ENCODE results near the gene INSR.
"Not testable (repeated sequence)": the region's sequence is repeated elsewhere in the genome, so short reads cannot be mapped to it uniquely, and the experiment has no call there.

The INSR gene

DNA sequence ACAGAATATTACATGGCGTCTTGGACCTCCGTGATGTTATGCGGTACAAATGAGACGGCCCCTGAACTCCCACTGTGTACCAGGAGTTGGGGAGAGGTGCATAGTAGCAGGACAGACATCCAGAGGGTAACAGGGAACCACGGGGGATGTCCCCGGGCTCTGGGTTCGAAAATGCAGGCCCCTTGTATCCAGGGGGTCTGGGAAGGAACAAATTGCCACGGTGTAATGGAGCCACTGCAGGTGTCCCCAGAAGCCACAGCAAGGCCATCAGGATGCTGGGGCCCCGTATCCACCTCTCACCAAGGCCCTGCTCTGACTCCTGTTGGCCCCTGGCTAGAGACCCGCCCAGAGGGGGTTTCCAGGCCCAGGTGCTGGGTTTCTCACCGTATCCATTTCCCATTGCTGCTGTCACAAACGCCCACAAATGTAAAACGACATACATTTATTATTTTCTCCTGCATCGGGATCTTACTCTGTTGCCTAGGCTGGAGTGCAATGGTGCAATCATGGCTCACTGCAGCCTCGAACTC, 77.8 kb downstream of the INSR start:
- DNase-seq = no peak

DNA sequence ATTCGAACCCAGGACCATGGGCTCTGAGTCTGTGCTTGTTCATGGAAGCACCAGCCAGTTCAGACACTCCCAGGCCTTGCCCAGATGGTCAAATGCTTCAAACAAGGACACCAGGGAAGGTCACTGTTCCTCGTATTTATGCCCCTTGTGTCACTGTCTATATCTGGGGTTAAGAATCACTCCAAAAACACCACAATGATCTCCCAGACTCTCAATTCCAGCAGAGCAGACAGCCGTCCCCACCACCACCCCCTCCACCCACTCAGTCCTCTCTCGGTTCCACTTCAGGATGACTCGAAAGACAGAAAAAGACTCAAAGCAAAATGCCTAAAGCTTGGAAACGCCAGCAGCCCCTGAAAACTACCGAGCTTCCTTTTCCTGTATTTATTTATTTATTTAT, 79.0 kb downstream of the INSR start:
- no peak for DNase-seq

- DNase-seq = no peak
Measured at GRCh38 chr19:7214324-7215089, 79.7 kb downstream of the INSR start.

DNA sequence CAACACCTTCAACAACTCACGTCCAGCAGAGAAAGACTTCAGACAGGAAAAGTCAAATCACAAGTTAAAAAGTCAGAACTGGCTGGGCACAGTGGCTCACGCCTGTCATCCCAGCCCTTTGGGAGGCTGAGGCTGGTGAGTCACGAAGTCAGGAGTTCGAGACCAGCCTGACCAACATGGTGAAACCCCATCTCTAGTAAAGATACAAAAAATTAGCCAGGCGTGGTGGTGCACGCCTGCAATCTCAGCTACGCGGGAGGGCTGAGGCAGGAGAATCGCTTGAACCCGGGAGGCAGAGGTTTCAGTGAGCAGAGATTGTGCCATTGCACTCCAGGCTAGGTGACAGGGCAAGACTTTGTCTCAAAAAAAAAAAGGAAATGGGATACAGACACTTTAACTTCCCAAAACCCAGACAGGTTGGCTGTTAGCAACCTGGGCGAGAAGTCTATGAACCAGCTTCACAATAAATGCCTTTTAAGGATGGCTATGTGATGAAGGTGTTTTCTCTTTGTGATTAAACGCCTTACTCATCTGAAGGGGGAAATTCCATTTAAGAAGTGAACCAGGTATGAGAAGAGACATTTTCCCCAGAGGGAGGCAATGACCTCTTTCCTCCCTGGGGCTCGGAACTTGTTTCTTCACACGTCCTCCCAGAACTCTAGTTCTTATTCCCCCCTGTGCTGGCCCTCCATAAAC, 80.4 kb downstream of the INSR start:
- no peak for DNase-seq

DNA sequence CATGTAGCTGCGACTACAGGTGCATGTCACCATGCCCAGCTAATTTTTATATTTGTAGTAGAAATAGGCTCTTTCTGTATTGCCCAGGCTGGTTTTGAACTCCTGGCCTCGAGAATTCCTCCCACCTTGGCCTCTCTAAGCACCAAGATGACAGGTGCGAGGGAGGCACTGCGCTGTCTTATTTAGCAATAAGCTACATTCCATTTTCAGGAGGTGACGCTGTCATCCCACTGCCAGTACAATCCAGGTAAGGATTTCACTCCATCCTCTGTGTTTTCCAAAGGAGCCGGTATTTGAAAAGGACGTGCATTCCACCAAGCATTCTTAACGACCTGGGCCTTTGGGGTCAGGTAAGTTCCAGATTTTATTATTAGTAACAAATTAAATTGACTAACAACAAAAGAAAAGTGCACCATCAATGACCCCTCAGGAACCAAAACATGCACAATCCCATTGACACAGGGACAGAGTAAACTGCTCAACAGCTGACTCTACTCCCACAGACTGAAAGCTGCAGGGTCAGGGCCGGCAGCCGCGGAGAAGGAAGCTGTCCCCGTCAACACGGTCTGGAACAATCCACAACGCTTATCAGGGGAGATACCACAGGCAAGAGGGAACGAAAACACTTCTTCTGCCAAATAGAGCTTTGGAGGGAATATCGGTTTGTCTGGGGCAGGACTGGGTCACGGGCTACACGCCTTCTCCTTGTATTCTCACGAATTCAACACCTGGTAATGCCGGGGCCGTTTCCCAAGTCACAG, 82.8 kb downstream of the INSR start:
- DNase-seq = no peak

GRCh38 chr19:7210359-7210758, 83.9 kb downstream of the INSR start:
- no peak for DNase-seq

GRCh38 chr19:7209597-7210325, 84.5 kb downstream of the INSR start:
- not testable (repeated sequence) for DNase-seq

- not testable (repeated sequence) for DNase-seq
Measured at GRCh38 chr19:7209036-7209435, 85.2 kb downstream of the INSR start.

DNA sequence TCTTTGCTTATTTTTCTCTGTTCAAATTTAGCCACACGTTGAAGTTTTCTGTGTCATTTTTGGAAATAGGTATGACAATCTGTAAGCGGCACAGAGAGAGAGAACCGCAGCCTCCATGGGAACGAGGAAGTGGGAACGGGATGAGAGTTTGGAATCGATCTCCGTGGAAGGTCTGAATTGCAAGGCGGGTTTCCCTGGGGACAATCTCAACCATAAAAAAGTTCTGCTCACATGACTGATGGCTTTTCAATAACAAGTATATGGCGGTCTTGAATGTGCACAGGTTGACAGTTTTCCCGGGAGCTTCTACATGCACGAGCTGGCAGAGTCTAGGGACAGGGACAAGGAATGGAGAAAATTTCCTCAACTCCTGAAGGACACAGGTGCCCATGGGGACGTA, 90.9 kb downstream of the INSR start:
- DNase-seq = no peak

DNA sequence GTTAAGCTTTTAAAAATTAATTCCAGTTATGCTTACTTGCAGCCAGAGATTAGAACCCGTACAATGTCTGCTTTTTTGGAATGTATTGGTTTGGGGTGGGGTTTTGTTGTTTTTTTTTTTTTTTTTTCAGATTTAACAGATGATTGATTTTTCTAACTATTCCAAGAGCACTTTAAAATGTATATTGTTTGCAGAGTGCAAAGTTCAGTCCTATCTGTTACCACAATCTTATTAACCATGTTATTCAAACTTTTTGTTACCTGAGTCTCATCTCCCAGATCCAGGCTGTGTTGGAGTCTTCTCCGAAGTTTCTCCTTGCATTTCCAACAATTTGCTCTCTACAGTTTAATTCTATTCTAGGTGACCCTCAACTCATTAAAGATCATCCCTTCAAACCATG, 91.3 kb downstream of the INSR start:
- no peak for DNase-seq

DNA sequence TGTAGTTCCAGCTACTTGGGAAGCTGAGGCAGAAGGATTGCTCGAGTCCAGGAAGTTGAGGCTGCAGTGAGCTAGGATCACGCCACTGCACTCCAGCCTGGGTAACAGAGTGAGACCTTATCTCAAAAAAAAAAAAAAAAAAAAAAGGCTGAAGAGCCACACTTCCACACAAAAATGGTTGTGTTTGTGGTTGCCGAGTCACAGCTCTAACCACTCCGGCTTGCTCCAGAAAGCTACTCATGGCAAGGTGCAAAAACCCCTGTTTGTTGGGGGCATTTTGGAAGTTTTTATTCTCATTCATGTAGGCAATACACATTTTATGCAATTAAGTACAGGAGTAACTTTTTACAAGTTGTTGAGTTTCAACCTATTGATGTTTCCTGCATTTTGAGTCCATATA, 93.5 kb downstream of the INSR start:
- DNase-seq = no peak

GRCh38 chr19:7199613-7200533, 94.3 kb downstream of the INSR start:
- no peak for DNase-seq

DNA sequence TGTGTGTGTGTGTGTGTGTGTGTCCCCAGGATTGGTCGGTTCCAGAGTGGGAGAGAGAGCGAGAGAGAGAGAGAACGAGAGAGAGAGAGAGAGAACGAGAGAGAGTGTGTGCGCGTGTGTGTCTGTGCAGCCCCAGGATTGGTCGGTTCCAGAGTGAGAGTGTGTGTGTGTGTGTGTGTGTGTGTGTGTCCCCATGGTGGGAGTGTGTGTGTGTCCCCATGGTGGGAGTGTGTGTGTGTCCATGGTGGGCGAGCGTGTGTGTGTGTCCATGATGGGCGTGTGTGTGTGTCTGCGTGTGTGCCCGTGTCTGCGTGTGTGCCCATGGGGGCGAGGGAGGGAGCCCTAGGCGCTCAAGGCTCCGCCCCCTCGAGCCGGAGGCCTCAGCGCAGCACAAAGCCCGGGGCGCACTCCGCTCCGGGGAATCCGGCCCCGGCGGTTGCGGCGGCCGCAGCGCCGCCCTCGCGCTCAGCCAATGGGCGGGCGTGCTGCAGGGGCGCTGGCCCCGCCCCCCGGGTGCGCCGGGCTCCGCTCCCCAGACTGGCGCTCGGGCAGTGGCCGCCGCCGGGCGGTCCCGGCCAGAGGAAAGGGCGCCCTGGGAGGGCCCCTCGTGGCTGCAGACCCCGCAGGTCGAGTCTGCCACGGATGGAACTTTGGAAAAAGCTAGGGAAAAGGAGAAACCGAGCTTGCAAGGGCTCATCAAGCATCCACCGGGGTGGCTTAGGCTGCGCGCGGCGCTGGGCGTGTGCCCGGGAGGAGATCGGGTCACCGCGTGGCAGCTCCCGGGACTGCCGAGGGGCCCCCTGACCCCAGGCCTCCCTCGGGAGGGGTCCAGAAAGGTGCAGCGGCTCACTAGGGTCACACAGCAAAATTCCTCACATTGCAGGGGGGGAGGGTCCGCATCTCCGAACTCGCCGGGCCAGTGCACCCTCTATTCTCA, 96.2 kb downstream of the INSR start:
- peak; percentile 89 for DNase-seq

DNA sequence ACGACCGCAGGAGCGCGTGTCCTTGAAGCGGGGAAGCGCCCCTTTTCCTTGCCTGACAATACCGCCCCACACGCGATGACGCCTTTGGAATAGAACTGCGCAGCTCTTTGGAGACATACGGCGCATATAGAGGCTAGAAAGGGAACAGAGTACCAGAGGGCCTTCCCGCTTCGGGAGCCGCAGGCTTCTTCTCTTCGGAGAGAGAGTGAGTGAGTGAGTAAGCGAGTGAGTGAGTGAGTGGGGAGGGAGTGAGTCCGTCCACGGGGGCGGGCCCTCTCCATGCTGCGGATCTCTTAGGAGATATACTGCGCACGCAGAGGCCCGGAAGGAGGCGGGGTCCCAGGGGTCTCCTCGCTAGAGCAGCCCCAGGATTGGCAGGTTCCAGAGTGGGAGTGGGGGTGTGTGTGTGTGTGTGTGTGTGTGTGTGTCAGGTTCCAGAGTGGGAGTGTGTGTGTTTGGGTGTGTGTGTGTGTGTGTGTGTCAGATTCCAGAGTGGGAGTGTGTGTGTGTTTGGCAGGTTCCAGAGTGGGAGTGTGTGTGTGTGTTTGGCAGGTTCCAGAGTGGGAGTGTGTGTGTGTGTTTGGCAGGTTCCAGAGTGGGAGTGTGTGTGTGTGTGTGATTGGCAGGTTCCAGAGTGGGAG, 97.0 kb downstream of the INSR start:
- peak; percentile 97 for DNase-seq

DNA sequence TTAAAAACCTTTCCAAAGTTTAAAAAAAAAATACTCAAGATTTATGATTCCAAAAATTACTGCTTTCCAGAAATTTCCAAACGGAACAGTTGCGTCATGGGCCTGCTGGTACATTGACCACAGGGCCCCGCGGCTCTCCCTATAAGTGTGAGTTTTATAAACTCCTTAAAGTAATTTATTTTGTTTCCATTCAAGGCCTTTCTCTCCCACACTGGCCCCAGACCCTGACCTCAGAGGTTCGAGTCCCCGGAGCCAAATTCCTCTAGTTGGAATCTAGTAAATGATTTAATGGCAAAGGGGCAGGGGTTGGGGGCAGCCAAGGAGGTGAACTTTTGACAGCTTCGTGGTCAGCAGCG, 97.5 kb downstream of the INSR start:
- DNase-seq = no peak

DNA sequence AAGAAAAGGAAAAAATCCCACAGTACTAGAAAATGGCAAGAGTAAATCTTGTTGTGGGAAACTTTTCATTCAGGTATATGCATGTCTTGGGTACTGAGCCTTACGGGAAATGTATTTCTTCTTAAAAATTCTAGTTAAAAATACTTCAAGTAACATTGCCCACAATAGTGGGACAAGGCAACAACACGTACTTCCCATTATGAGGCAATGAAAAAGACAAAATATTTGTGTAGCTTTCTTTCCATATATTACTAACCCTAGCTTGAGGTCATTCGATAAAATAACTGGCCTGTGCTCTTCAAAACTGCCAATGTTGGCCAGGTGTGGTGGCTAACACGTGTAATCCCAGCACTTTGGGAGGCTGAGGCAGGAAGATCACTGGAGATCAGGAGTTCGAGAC, 99.2 kb downstream of the INSR start:
- DNase-seq = no peak

- no peak for DNase-seq
Measured at GRCh38 chr19:7194566-7194965, 99.6 kb downstream of the INSR start.

GRCh38 chr19:7191946-7192691, 102.1 kb downstream of the INSR start:
- no peak for DNase-seq

Measured in NCI-H226 (cell line).